ENCODE results near the gene ESYT3. TPM values are rescaled to one million over a fixed set of nuclear protein-coding genes. Genes with fewer than 3 reads are reported as not detected.

The ESYT3 gene
- total RNA-seq, 2 donors from 2014 or later = 1.1 to 3.2 TPM

DNA sequence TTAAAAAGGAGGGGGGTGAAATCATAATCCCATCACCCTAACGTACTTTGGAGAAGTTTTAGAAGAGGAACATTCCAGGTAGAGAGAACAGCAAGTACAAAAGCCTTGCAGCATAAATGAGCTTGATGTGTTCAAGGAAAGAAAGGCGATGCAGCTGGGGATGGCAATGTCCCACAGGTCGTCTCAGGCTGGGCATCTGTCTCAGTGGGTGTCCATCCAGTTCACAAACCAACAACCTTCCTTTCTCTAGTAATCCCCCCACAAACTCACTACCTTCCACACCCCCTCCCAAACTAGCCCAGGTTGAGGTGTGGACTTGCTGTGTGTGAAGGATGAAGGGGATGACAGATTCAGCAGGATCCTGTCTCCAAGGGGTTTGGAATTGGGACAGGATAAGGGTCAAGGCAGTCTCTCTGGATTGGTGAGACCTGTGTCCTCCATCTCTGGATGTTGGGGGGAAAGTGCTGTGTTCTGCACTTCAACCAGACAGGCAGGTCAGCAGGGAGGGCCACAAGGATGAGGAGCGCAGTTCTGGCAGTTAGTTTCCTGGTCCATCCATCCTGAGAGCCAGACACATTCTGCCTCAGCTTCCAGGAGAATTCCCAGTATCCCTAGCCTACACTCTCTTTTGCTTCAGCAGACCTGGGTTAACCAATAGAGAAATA, 1.7 kb upstream of the ESYT3 start:
- no peaks in the 10 kb centered on the region for H3K27me3 ChIP-seq (replicated peaks; ENCODE audit: insufficient read depth)
- intact Hi-C loops (cut with DNase I) = no loop called here
- H3K9me3 ChIP-seq = no peaks in the 10 kb centered on the region
- no peaks in the 10 kb centered on the region for H3K36me3 ChIP-seq
- no peaks in the 10 kb centered on the region for H3K4me1 ChIP-seq (replicated peaks)
- TF ChIP-seq POLR2A (IDR thresholded peaks at IDR 0.05) = no peak
- no peak for TF ChIP-seq POLR2AphosphoS5 (IDR thresholded peaks at IDR 0.05)
- TF ChIP-seq CTCF (IDR thresholded peaks at IDR 0.05) = no peak
- no peak overlapping the region for H3K27ac ChIP-seq
- WGBS = 81% methylated on average over 4 of the region's 4 CpGs
- DNase-seq (ENCODE audit: low spot score) = no peak
- H3K4me3 ChIP-seq = no peak overlapping the region

GRCh38 chr3:138433892-138434275, 532 bp upstream of the ESYT3 start:
- no peaks in the 10 kb centered on the region for H3K9me3 ChIP-seq
- TF ChIP-seq CTCF (IDR thresholded peaks at IDR 0.05) (no peak), POLR2AphosphoS5 (IDR thresholded peaks at IDR 0.05) (no peak), POLR2A (IDR thresholded peaks at IDR 0.05) (no peak)
- no peak for DNase-seq (ENCODE audit: low spot score)
- no peak overlapping the region for H3K27ac ChIP-seq
- 29% methylated on average over 16 of the region's 16 CpGs for WGBS
- intact Hi-C loops (cut with DNase I) = no loop called here
- no peaks in the 10 kb centered on the region for H3K4me1 ChIP-seq (replicated peaks)
- no peaks in the 10 kb centered on the region for H3K36me3 ChIP-seq
- no peaks in the 10 kb centered on the region for H3K27me3 ChIP-seq (replicated peaks; ENCODE audit: insufficient read depth)
- H3K4me3 ChIP-seq = no peak overlapping the region

- Histone ChIP-seq H3K9me3 (no peaks in the 10 kb centered on the region), H3K27me3 (replicated peaks; ENCODE audit: insufficient read depth) (no peaks in the 10 kb centered on the region), H3K36me3 (no peaks in the 10 kb centered on the region), H3K4me3 (peak overlapping the region; percentile 23 to 35), H3K27ac (no peak overlapping the region), H3K4me1 (replicated peaks) (no peaks in the 10 kb centered on the region)
- DNase-seq (ENCODE audit: low spot score) = no peak
- WGBS = 6% methylated on average over 64 of the region's 78 CpGs
- no peak for TF ChIP-seq POLR2AphosphoS5 (IDR thresholded peaks at IDR 0.05)
- TF ChIP-seq CTCF (IDR thresholded peaks at IDR 0.05) = no peak
- TF ChIP-seq POLR2A (IDR thresholded peaks at IDR 0.05) = no peak
- intact Hi-C loops (cut with DNase I) = no loop called here
Observed at GRCh38 chr3:138434875-138435772, 708 bp downstream of the ESYT3 start.

GRCh38 chr3:138435840-138436239, 1.4 kb downstream of the ESYT3 start:
- DNase-seq (ENCODE audit: low spot score) = no peak
- TF ChIP-seq POLR2A (IDR thresholded peaks at IDR 0.05) = no peak
- TF ChIP-seq CTCF (IDR thresholded peaks at IDR 0.05) = no peak
- H3K27me3 ChIP-seq (replicated peaks; ENCODE audit: insufficient read depth) = no peaks in the 10 kb centered on the region
- no peaks in the 10 kb centered on the region for H3K9me3 ChIP-seq
- no peak overlapping the region for H3K27ac ChIP-seq
- 86% methylated on average over 8 of the region's 8 CpGs for WGBS
- no peaks in the 10 kb centered on the region for H3K4me1 ChIP-seq (replicated peaks)
- H3K4me3 ChIP-seq = no peak overlapping the region
- no peaks in the 10 kb centered on the region for H3K36me3 ChIP-seq
- intact Hi-C loops (cut with DNase I) = no loop called here
